ENCODE measurements around the gene LRP11.

DNA sequence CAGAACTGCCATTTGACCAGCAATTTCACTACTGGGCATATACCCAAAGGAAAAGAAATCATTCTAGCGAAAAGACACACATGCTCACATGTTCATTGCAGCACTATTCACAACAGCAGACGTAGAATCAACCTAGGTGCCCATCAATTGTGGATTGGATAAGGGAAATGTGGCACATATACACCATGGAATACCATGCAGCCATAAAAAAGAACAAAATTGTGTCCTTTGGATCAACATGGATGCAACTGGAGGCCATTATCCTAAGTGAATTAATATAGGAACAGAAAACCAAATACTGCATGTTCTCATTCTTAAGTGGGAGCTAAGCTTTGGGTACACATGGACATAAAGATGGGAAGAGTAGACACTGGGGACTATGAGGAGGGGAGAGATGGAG lies 17.7 kb upstream of the LRP11 start:
- TF ChIP-seq POLR2AphosphoS5 (IDR thresholded peaks at IDR 0.05; ENCODE audit: low read depth) (no peak), CTCF (IDR thresholded peaks at IDR 0.05; ENCODE audit: insufficient read depth, low read length) (no peak), REST (IDR thresholded peaks at IDR 0.05; ENCODE audit: insufficient replicate concordance, low read depth) (no peak), SPI1 (IDR thresholded peaks at IDR 0.05; ENCODE audit: borderline replicate concordance, low read depth) (no peak)

Data from HL-60 (cell line).